Measurements from ENCODE around the gene LCN12. TPM values are rescaled to one million over a fixed set of nuclear protein-coding genes. Genes with fewer than 3 reads are reported as not detected.

LCN12 gene
- total and polyA plus RNA-seq, 12 donors, result 0.74 to 17.9 (median 6.8) TPM

DNA sequence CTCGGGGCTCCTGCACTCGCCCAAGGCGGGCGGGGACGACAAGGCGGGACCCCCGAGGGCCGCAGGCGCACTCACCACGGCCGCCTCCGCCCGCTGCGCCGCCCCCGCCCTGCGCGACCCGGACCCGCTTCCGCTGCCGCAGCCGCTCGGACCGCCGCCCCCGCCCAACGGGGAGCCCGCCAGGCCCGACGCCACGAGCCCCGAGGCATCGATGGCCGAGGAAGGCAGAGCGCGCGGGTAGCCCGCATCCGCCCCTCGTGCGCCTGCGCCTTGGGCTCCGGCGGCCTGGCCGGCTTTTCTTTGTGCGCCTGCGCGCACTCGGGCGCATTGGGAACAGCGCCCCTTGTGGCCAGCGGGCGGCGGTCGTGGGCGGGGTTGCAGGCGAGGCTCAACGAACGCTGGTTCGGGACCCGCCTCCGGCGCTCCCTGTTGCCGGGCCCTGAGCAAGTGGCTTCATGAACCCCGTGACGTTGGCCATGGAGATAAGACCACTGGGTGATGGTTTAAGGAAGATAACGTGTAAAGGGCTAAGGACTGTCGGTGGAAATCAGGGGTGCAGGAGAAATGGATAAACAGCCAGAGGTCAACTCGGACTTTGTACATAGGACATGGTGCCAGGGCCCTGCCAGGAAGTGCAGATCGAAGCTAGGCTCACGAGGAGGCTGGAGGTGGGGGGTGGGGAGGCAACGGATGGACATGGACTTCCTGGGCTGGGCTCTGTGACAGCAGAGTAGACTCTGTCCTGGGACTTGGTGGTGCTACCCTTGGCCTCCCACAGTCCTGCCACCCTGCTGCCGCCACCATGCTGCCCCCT, 7.3 kb upstream of the LCN12 start, which contains the start of the genes C8G and FBXW5:
C8G (plus strand) TSS at position 725 of the 814 bp plus-strand sequence; CDS start at position 803, 78 bp downstream.
FBXW5 (minus strand) TSS at position 220 of the 814 bp plus-strand sequence. CDS start 655 bp downstream, outside the sequence.
- intact Hi-C loops (cut with DNase I), result loop anchor here (1.0 to 5.0 kb wide), 18 partner anchors 38 to 157 kb away; partner anchors contain the start of genes PHPT1 (in 5 of the 10), PAXX (in 4 of the 10), TMEM141 (in 4 of the 10) and AJM1 (in 2 of the 10)
- peaks cover 24 to 74% (median 41%) of the 10 kb centered on the region in 9 donors for H3K4me1 ChIP-seq
- 4 to 7% methylated on average over 56 to 74 of the region's 74 CpGs for WGBS, 2 donors

DNA sequence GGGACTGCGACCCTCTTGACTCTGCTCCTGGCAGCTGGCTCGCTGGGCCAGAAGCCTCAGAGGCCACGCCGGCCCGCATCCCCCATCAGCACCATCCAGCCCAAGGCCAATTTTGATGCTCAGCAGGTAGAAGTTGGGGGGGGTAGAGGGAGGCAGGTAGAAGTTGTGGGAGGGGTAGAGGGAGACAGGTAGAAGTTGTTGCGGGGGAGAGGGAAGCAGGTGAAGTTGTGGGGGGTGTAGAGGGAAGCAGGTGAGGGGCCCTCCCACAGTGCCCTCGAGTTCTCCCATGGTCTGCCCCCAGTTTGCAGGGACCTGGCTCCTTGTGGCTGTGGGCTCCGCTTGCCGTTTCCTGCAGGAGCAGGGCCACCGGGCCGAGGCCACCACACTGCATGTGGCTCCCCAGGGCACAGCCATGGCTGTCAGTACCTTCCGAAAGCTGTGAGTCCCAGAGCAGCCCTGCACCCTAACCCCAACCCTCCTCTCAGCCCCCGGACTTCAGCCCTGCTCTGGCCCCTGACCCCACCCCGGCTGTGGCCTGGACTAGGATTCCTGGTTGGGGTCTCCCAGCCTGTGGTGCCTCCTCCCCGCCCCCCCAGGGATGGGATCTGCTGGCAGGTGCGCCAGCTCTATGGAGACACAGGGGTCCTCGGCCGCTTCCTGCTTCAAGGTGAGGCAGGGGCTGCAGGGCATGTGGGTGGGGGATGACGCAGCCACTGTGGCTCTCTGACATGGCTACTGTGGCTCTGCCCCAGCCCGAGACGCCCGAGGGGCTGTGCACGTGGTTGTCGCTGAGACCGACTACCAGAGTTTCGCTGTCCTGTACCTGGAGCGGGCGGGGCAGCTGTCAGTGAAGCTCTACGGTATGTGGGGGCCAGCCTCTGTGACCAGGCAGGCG, 6.5 kb upstream of the LCN12 start:
- H3K4me1 ChIP-seq, result peaks cover 30 to 72% (median 42%) of the 10 kb centered on the region in 9 donors
- DNase-seq (peak in 1 of 2 donors; percentile 39), ATAC-seq (no peak)
- intact Hi-C loops (cut with DNase I), result loop anchor here (2.0 to 5.0 kb wide), 13 partner anchors 37 to 158 kb away; partner anchors contain the start of genes PAXX (in 4 of the 10), FUT7 (in 3 of the 10), TMEM141 (in 2 of the 10) and AJM1 (in 1 of the 10)
- 89 to 93% methylated on average over 30 of the region's 30 CpGs for WGBS, 2 donors
- TF ChIP-seq, protein P1, sequence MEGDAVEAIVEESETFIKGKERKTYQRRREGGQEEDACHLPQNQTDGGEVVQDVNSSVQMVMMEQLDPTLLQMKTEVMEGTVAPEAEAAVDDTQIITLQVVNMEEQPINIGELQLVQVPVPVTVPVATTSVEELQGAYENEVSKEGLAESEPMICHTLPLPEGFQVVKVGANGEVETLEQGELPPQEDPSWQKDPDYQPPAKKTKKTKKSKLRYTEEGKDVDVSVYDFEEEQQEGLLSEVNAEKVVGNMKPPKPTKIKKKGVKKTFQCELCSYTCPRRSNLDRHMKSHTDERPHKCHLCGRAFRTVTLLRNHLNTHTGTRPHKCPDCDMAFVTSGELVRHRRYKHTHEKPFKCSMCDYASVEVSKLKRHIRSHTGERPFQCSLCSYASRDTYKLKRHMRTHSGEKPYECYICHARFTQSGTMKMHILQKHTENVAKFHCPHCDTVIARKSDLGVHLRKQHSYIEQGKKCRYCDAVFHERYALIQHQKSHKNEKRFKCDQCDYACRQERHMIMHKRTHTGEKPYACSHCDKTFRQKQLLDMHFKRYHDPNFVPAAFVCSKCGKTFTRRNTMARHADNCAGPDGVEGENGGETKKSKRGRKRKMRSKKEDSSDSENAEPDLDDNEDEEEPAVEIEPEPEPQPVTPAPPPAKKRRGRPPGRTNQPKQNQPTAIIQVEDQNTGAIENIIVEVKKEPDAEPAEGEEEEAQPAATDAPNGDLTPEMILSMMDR (IDR thresholded peaks at IDR 0.05), result no peak
- no peaks in the 10 kb centered on the region for H3K27me3 ChIP-seq
- no peaks in the 10 kb centered on the region for H3K9me3 ChIP-seq
- no peak overlapping the region for H3K4me3 ChIP-seq
- peaks cover 10 to 28% (median 23%) of the 10 kb centered on the region in 9 donors for H3K36me3 ChIP-seq
- no peak overlapping the region for H3K27ac ChIP-seq

More for the DNA sequence above, 7.3 kb upstream of the LCN12 start, which contains the start of the genes C8G and FBXW5:
- Histone ChIP-seq H3K9me3 (no peaks in the 10 kb centered on the region), H3K27ac (peak within 1 kb of the TSS; percentile 94 to 99 (median 98)), H3K36me3 (peaks cover 10 to 37% (median 28%) of the 10 kb centered on the region in 9 donors), H3K27me3 (no peaks in the 10 kb centered on the region), H3K4me3 (peak within 1 kb of the TSS; percentile 66 to 99 (median 92))
- TF ChIP-seq, protein P1 (IDR thresholded peaks at IDR 0.05), result peak; percentile 94 to 100 (median 98)
- ATAC-seq (peak; percentile 45 to 88 (median 67)), DNase-seq (peak; percentile 95 to 98)

DNA sequence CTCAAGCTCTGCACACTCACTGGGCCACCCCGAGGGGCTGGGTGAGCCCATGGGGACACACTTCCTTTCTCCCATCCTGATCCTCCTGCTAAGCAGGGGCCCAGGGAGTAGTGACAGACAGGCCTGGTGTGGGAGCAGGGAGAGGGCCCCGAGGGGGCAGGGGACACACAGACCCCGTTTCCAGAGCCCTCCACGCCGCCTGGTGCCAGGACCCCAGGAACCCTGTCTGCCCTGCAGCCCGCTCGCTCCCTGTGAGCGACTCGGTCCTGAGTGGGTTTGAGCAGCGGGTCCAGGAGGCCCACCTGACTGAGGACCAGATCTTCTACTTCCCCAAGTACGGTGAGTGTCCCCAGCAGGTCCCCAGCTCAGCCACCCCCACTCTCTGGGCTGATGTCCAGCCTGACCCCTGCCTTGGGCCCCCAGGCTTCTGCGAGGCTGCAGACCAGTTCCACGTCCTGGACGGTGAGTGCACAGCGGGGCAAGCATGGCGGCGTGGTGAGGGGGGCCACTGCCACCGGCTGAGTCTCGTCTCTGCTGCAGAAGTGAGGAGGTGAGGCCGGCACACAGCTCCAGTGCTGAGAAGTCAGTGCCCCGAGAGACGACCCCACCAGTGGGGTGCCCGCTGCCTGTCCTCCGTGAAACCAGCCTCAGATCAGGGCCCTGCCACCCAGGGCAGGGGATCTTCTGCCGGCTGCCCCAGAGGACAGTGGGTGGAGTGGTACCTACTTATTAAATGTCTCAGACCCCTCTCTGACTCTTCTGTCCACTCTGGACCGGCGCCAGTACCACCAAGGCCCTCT, 5.6 kb upstream of the LCN12 start:
- intact Hi-C loops (cut with DNase I), result loop anchor here (2.0 to 5.0 kb wide), 9 partner anchors 36 to 159 kb away; partner anchors contain the start of genes PAXX (in 4 of the 10), FUT7 (in 3 of the 10), CLIC3 (in 1 of the 10) and LCNL1 (in 1 of the 10)
- no peaks in the 10 kb centered on the region for H3K9me3 ChIP-seq
- H3K4me3 ChIP-seq, result no peak overlapping the region
- peak in 1 of 2 donors; percentile 27 for DNase-seq
- peak overlapping the region in 2 of 10 donors; percentile 35 to 95 for H3K27ac ChIP-seq
- H3K4me1 ChIP-seq, result peaks cover 32 to 73% (median 40%) of the 10 kb centered on the region in 9 donors
- 83% methylated on average over 27 of the region's 27 CpGs for WGBS, 2 donors
- TF ChIP-seq, protein P1 (IDR thresholded peaks at IDR 0.05), result no peak
- ATAC-seq, result no peak
- H3K36me3 ChIP-seq, result peaks cover 4 to 20% (median 15%) of the 10 kb centered on the region in 9 donors
- H3K27me3 ChIP-seq, result no peaks in the 10 kb centered on the region

Measured in heart right ventricle (tissue), 16 donors.